HG03354 (cell line): ENCODE results near the gene ITPR2.
"Not testable (repeated sequence)": the region's sequence is repeated elsewhere in the genome, so short reads cannot be mapped to it uniquely, and the experiment has no call there.

Experiments used
- ATAC-seq: cut with Tn5 transposase; IDR thresholded peaks from one replicate; pipeline ENCODE4 v1.9.1; 2021; ENCODE audit warnings: mild to moderate bottlenecking; ENCODE audit not compliant: unreplicated experiment, poor library complexity, severe bottlenecking

The ITPR2 gene

GRCh38 chr12:26690601-26691000 is 142.4 kb downstream of the ITPR2 start:
- no peak for ATAC-seq

GRCh38 chr12:26689281-26689841 is 143.6 kb downstream of the ITPR2 start:
- no peak for ATAC-seq

GRCh38 chr12:26688344-26688904 is 144.6 kb downstream of the ITPR2 start:
- no peak for ATAC-seq

GRCh38 chr12:26686408-26686807 is 146.6 kb downstream of the ITPR2 start:
- no peak for ATAC-seq

GRCh38 chr12:26684101-26684500 is 148.9 kb downstream of the ITPR2 start:
- no peak for ATAC-seq

GRCh38 chr12:26683443-26683842 is 149.6 kb downstream of the ITPR2 start:
- no peak for ATAC-seq

GRCh38 chr12:26680727-26681455 is 152.1 kb downstream of the ITPR2 start:
- no peak for ATAC-seq

GRCh38 chr12:26678697-26679660 is 154.0 kb downstream of the ITPR2 start:
- no peak for ATAC-seq

- ATAC-seq, result not testable (repeated sequence)
Observed at GRCh38 chr12:26671487-26671886, 161.5 kb downstream of the ITPR2 start.

- ATAC-seq, result no peak
Observed at GRCh38 chr12:26668847-26669246, 164.1 kb downstream of the ITPR2 start.

- ATAC-seq, result no peak
Observed at GRCh38 chr12:26668230-26668629, 164.8 kb downstream of the ITPR2 start.

- no peak for ATAC-seq
Observed at GRCh38 chr12:26666286-26666685, 166.7 kb downstream of the ITPR2 start.

GRCh38 chr12:26661399-26661798 is 171.6 kb downstream of the ITPR2 start:
- ATAC-seq, result no peak

GRCh38 chr12:26659930-26660329 is 173.1 kb downstream of the ITPR2 start:
- ATAC-seq, result no peak

- no peak for ATAC-seq
Observed at GRCh38 chr12:26658991-26659390, 174.0 kb downstream of the ITPR2 start.

- no peak for ATAC-seq
Observed at GRCh38 chr12:26654623-26655022, 178.4 kb downstream of the ITPR2 start.

- ATAC-seq, result no peak
Observed at GRCh38 chr12:26651566-26652188, 181.3 kb downstream of the ITPR2 start.

- ATAC-seq, result no peak
Observed at GRCh38 chr12:26651036-26651435, 182.0 kb downstream of the ITPR2 start.

GRCh38 chr12:26648999-26649398 is 184.0 kb downstream of the ITPR2 start:
- ATAC-seq, result no peak

- ATAC-seq, result no peak
Observed at GRCh38 chr12:26648584-26648983, 184.4 kb downstream of the ITPR2 start.
